ENCODE data around the gene ADNP. TPM values are rescaled to one million over a fixed set of nuclear protein-coding genes. Genes with fewer than 3 reads are reported as not detected.

ADNP gene
- total and polyA plus RNA-seq, 10 of the 15 experiments (the other 5 are each of a cell fraction or from before 2014, with no cell fraction given), result 23.0 to 74.4 (median 34.9) TPM

- TF ChIP-seq, protein P1, sequence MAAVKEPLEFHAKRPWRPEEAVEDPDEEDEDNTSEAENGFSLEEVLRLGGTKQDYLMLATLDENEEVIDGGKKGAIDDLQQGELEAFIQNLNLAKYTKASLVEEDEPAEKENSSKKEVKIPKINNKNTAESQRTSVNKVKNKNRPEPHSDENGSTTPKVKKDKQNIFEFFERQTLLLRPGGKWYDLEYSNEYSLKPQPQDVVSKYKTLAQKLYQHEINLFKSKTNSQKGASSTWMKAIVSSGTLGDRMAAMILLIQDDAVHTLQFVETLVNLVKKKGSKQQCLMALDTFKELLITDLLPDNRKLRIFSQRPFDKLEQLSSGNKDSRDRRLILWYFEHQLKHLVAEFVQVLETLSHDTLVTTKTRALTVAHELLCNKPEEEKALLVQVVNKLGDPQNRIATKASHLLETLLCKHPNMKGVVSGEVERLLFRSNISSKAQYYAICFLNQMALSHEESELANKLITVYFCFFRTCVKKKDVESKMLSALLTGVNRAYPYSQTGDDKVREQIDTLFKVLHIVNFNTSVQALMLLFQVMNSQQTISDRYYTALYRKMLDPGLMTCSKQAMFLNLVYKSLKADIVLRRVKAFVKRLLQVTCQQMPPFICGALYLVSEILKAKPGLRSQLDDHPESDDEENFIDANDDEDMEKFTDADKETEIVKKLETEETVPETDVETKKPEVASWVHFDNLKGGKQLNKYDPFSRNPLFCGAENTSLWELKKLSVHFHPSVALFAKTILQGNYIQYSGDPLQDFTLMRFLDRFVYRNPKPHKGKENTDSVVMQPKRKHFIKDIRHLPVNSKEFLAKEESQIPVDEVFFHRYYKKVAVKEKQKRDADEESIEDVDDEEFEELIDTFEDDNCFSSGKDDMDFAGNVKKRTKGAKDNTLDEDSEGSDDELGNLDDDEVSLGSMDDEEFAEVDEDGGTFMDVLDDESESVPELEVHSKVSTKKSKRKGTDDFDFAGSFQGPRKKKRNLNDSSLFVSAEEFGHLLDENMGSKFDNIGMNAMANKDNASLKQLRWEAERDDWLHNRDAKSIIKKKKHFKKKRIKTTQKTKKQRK (IDR thresholded peaks at IDR 0.05; ENCODE audit: low read depth, low read length), result no peak
- no peak for TF ChIP-seq CTCF (IDR thresholded peaks at IDR 0.05 in 2 of 3, conservative IDR thresholded peaks at IDR 0.05 in 1 of 3; ENCODE audit: control insufficient read depth in 2 of 3, extremely low read depth in 1 of 3, insufficient read depth in 1 of 3, low read depth in 3 of 3, low read length in 3 of 3)
- no peak for TF ChIP-seq RBBP5 (conservative IDR thresholded peaks at IDR 0.05)
Measured at GRCh38 chr20:50957798-50958614, 26.8 kb upstream of the ADNP start, which contains the start of gene DPM1 (continued).

DNA sequence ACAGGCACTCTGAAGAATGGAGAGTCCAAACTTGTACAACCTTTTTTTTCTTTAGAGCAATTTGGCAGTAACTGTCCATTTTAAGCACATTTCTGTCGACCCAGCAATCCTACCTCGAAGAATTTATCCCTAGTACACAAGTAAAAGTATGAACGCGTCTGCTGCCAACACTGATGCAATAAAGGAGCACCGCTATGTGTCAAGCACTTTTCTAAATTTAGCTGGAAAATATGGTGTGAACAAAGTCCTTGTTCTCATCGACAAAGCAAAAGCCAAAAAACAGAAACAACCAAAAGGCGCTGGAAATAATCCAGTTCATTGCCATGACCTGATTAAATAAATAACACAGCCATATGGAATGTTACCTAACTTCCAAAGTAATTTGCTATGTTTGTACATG lies 26.0 kb upstream of the ADNP start:
- intact Hi-C loops (cut with micrococcal nuclease; ENCODE audit: unreplicated experiment) (no loop called here), in situ Hi-C loops (cut with MboI) (no loop called here)
- ATAC-seq (no peak), FAIRE-seq (no peak), DNase-seq (ENCODE audit: low read depth, low spot score) (no peak)
- Histone ChIP-seq H4K20me1 (ENCODE audit: control insufficient read depth, insufficient read depth) (no peaks in the 10 kb centered on the region), H3K36me3 (ENCODE audit: control insufficient read depth in 2 of 2, insufficient read depth in 2 of 2, low read length in 1 of 2) (peaks cover 0 to 7% of the 10 kb centered on the region in 2 experiments; a peak in 2 of 4 replicates), H3K27ac (ENCODE audit: control insufficient read depth, insufficient read depth) (peak overlapping the region; percentile 96), H2AFZ (ENCODE audit: control insufficient read depth, low read depth, low read length) (no peak overlapping the region), H3K79me2 (ENCODE audit: control insufficient read depth, insufficient read depth, low read length) (peaks cover 64% of the 10 kb centered on the region), H3K27me3 (replicated peaks in 1 of 2; ENCODE audit: control insufficient read depth in 2 of 2, insufficient read depth in 2 of 2, low read length in 1 of 2) (no peaks in the 10 kb centered on the region), H3K9me3 (replicated peaks; ENCODE audit: control insufficient read depth, insufficient read depth, low read length) (no peaks in the 10 kb centered on the region), H3K9ac (ENCODE audit: control insufficient read depth, insufficient read depth, low read length) (peak overlapping the region; percentile 90), H3K4me1 (ENCODE audit: control insufficient read depth, insufficient read depth, low read length) (peaks cover 13% of the 10 kb centered on the region), H3K4me2 (ENCODE audit: control insufficient read depth, insufficient read depth) (peak overlapping the region; percentile 46), H3K4me3 (peak overlapping the region; percentile 88)
- no TSS peak for BruUV-seq (replicated peaks)
- WGBS (ENCODE audit: insufficient coverage, insufficient replicate concordance, low lambda C conversion rate, missing lambda C conversion rate), result 8% methylated on average over 7 of the region's 7 CpGs
- TF ChIP-seq CBX3 (IDR thresholded peaks at IDR 0.05; ENCODE audit: borderline replicate concordance, low read depth) (no peak), IKZF2 (IDR thresholded peaks at IDR 0.05) (no peak), ZNF622 (IDR thresholded peaks at IDR 0.05) (no peak), CUX1 (IDR thresholded peaks at IDR 0.05; ENCODE audit: insufficient replicate concordance, low read depth, low read length) (no peak)
- ChIA-PET RAD21 (ENCODE audit: unreplicated experiment) (interaction anchor here (0.9 to 2.5 kb wide), 7 partner anchors 24 to 169 kb away, joined by 3 to 29 read pairs (median 4); partner anchors contain the start of gene BCAS4), POLR2A (interaction anchor here (0.6 to 1.9 kb wide), 4 partner anchors 26 to 622 kb away, joined by 3 to 17 read pairs (median 8); partner anchors contain the start of genes ADNP and BCAS4), CTCF (interaction anchor here (0.5 to 3.2 kb wide), 8 partner anchors 21 to 167 kb away, joined by 3 to 34 read pairs (median 12); partner anchors contain the start of genes ADNP and BCAS4), SMC1A (ENCODE audit: uncharacterized antibody, unreplicated experiment) (interaction anchor here (0.9 to 1.8 kb wide), 3 partner anchors 10 to 163 kb away, joined by 4 to 6 read pairs (median 5); partner anchors contain the start of gene BCAS4)

Measured in GM12878 (cell line).